H1 (cell line): Measurements from ENCODE around the gene RPE. TPM values are rescaled to one million over a fixed set of nuclear protein-coding genes. Genes with fewer than 3 reads are reported as not detected.

Source experiments
- CTCF ChIA-PET: fragments of 300-600 bp; sonication (Branson Sonifier 250); formaldehyde crosslinking; loops from one replicate; lab custom pipeline; 2021; ENCODE audit not compliant: partially characterized antibody; lab: Charles Lee
- POLR2A ChIA-PET: fragments of 300-600 bp; sonication (Branson Sonifier 250); formaldehyde crosslinking; loops from one replicate; lab custom pipeline; 2021; ENCODE audit warnings: inconsistent platforms; ENCODE audit not compliant: partially characterized antibody; lab: Charles Lee
- DNase-seq, 2 experiments: peaks; one replicate each; pipeline versions ENCODE4 v3.0.0 to v3.0.0-alpha.2; 2010 to 2022; ENCODE audit warnings: low spot score in 2 of 2, low read depth in 1 of 2, mixed read lengths in 1 of 2
- FAIRE-seq: peaks from 2 replicates; lab custom pipeline; 2011; peaks lifted over from hg19 to GRCh38; lab: Jason Lieb, UNC
- H2AFZ ChIP-seq: 2 replicates; pipeline ENCODE4 v1.8.1; 2012; ENCODE audit warnings: low read length, inconsistent platforms
- H2AK5ac ChIP-seq: 2 replicates; pipeline ENCODE4 v1.6.1; 2013; ENCODE audit warnings: low read depth, low read length
- H2BK120ac ChIP-seq: replicated peaks from 2 replicates; pipeline ENCODE3; 2013; ENCODE audit warnings: low read depth, low read length, inconsistent platforms
- H2BK12ac ChIP-seq: 2 replicates; pipeline ENCODE4 v1.6.1; 2013; ENCODE audit warnings: low read depth, low read length
- H2BK15ac ChIP-seq: 2 replicates; pipeline ENCODE4 v1.6.1; 2013; ENCODE audit warnings: low read length
- H2BK20ac ChIP-seq: 2 replicates; pipeline ENCODE4 v1.6.1; 2013; ENCODE audit warnings: low read length
- H2BK5ac ChIP-seq: 2 replicates; pipeline ENCODE4 v1.6.1; 2013; ENCODE audit warnings: low read depth, low read length
- H3K14ac ChIP-seq: 2 replicates; pipeline ENCODE4 v1.6.1; 2013; ENCODE audit warnings: inconsistent platforms; ENCODE audit not compliant: insufficient read length
- H3K18ac ChIP-seq: 2 replicates; pipeline ENCODE4 v1.6.1; 2013; ENCODE audit warnings: low read length; ENCODE audit errors: extremely low read depth
- H3K23ac ChIP-seq: 2 replicates; pipeline ENCODE4 v1.6.1; 2013; ENCODE audit warnings: inconsistent platforms; ENCODE audit not compliant: insufficient read length
- H3K23me2 ChIP-seq: 2 replicates; pipeline ENCODE4 v1.6.1; 2013; ENCODE audit warnings: low read depth, low read length
- H3K27ac ChIP-seq: 2 replicates; pipeline ENCODE4 v1.6.1; 2011; ENCODE audit warnings: low read depth, low read length, inconsistent platforms
- H3K27me3 ChIP-seq, 4 experiments: replicated peaks in 1 of 4; 1 replicate in 1 of 4; 2 replicates in 3 of 4; pipeline versions ENCODE4 v1.6.1 to v1.8.1; 2011 to 2013; ENCODE audit warnings: low read length in 3 of 4, mild to moderate bottlenecking in 3 of 4, inconsistent platforms in 2 of 4, mixed read lengths in 2 of 4, moderate library complexity in 1 of 4; ENCODE audit not compliant: control insufficient read depth in 3 of 4, insufficient read depth in 3 of 4; ENCODE audit errors: extremely low read depth in 1 of 4
- H3K36me3 ChIP-seq, 4 experiments: 2 replicates each; pipeline versions ENCODE4 v1.6.1 to v1.8.1; 2011 to 2013; ENCODE audit warnings: mild to moderate bottlenecking in 4 of 4, low read length in 3 of 4, moderate library complexity in 2 of 4, control low read depth in 1 of 4, inconsistent platforms in 1 of 4; ENCODE audit not compliant: insufficient read depth in 4 of 4, control insufficient read depth in 2 of 4
- H3K4ac ChIP-seq: replicated peaks from 2 replicates; pipeline ENCODE3; 2013; ENCODE audit warnings: low read length, low read depth, mixed read lengths, inconsistent platforms; ENCODE audit not compliant: insufficient read length
- H3K4me1 ChIP-seq, 4 experiments: replicated peaks in 1 of 4; 1 replicate in 1 of 4; 2 replicates in 3 of 4; pipeline versions ENCODE4 v1.6.1 to v1.8.1; 2011 to 2013; ENCODE audit warnings: low read length in 3 of 4, inconsistent platforms in 2 of 4, mixed read lengths in 1 of 4; ENCODE audit not compliant: insufficient read depth in 4 of 4, control insufficient read depth in 3 of 4
- H3K4me2 ChIP-seq, 2 experiments: 2 replicates each; pipeline versions ENCODE4 v1.6.1 to v1.8.1; 2011 to 2013; ENCODE audit warnings: low read depth in 2 of 2, low read length in 2 of 2, control low read depth in 1 of 2, inconsistent platforms in 1 of 2, mild to moderate bottlenecking in 1 of 2; ENCODE audit not compliant: insufficient read depth in 1 of 2
- H3K4me3 ChIP-seq, 4 experiments: fragments of 200-600, 300-600 bp in 1 of 4; sonication (generic), shearing (Covaris generic), sonication (Bioruptor Twin) in 1 of 4; 2 replicates each; pipeline versions ENCODE4 v1.5.1 to v1.8.1; 2011 to 2016; ENCODE audit warnings: low read length in 4 of 4, low read depth in 3 of 4, control low read depth in 2 of 4, inconsistent platforms in 2 of 4, mild to moderate bottlenecking in 2 of 4, mixed read lengths in 1 of 4, moderate library complexity in 1 of 4; ENCODE audit not compliant: insufficient read depth in 2 of 4; ENCODE audit errors: extremely low read depth in 1 of 4
- H3K56ac ChIP-seq: replicated peaks from 2 replicates; pipeline ENCODE3; 2013; ENCODE audit warnings: low read depth, mild to moderate bottlenecking, mixed read lengths, low read length, inconsistent platforms; ENCODE audit not compliant: insufficient read length
- H3K79me1 ChIP-seq: 2 replicates; pipeline ENCODE4 v1.6.1; 2013; ENCODE audit warnings: low read depth, low read length, control low read depth
- H3K79me2 ChIP-seq, 2 experiments: 2 replicates each; pipeline versions ENCODE4 v1.6.1 to v1.8.1; 2012 to 2013; ENCODE audit warnings: low read length in 2 of 2, mild to moderate bottlenecking in 2 of 2, inconsistent platforms in 1 of 2; ENCODE audit not compliant: insufficient read depth in 2 of 2, control insufficient read depth in 1 of 2
- H3K9ac ChIP-seq, 4 experiments: replicated peaks in 1 of 4; 1 replicate in 1 of 4; 2 replicates in 3 of 4; pipeline versions ENCODE4 v1.6.1 to v1.8.1; 2011 to 2013; ENCODE audit warnings: low read depth in 3 of 4, low read length in 3 of 4, control low read depth in 2 of 4, mild to moderate bottlenecking in 2 of 4, moderate library complexity in 2 of 4, inconsistent platforms in 1 of 4; ENCODE audit errors: extremely low read depth in 1 of 4
- H3K9me3 ChIP-seq, 2 experiments: 2 replicates each; pipeline versions ENCODE4 v1.6.1 to v1.8.1; 2012 to 2013; ENCODE audit warnings: mild to moderate bottlenecking in 2 of 2, moderate library complexity in 2 of 2, control low read depth in 1 of 2, inconsistent platforms in 1 of 2, low read depth in 1 of 2, low read length in 1 of 2, mixed read lengths in 1 of 2; ENCODE audit not compliant: insufficient read depth in 2 of 2
- H4K20me1 ChIP-seq, 2 experiments: replicated peaks in 1 of 2; 2 replicates each; pipeline versions ENCODE3 to v1.8.1; 2011 to 2013; ENCODE audit warnings: inconsistent platforms in 2 of 2, low read length in 2 of 2, mild to moderate bottlenecking in 1 of 2; ENCODE audit not compliant: insufficient read depth in 2 of 2, control insufficient read depth in 1 of 2
- H4K5ac ChIP-seq: 2 replicates; pipeline ENCODE4 v1.6.1; 2013; ENCODE audit warnings: low read length, low read depth, mixed read lengths, inconsistent platforms; ENCODE audit not compliant: insufficient read length
- H4K8ac ChIP-seq: 2 replicates; pipeline ENCODE4 v1.8.0; 2013; ENCODE audit warnings: mild to moderate bottlenecking, moderate library complexity, low read length, inconsistent platforms; ENCODE audit not compliant: insufficient read depth; ENCODE audit errors: extremely low read depth
- H4K91ac ChIP-seq: replicated peaks from 2 replicates; pipeline ENCODE3; 2013; ENCODE audit warnings: low read length, mixed read lengths, inconsistent platforms; ENCODE audit not compliant: insufficient read length
- ATF3 ChIP-seq: IDR thresholded peaks from 2 replicates; pipeline ENCODE4 v1.6.1; 2011; ENCODE audit warnings: low read depth, mild to moderate bottlenecking, low read length; ENCODE audit not compliant: insufficient read depth
- GABPA ChIP-seq: IDR thresholded peaks from 2 replicates; pipeline ENCODE4 v1.6.1; 2011; ENCODE audit warnings: mild to moderate bottlenecking, low read length, moderate library complexity, borderline replicate concordance; ENCODE audit not compliant: insufficient read depth
- SIX5 ChIP-seq: IDR thresholded peaks from 2 replicates; pipeline ENCODE4 v1.6.1; 2011; ENCODE audit warnings: mild to moderate bottlenecking, low read depth, low read length
- TCF12 ChIP-seq: IDR thresholded peaks from 2 replicates; pipeline ENCODE4 v1.6.1; 2011; ENCODE audit warnings: low read depth, mild to moderate bottlenecking, low read length
- WGBS, 2 experiments: shearing (Covaris generic) in 1 of 2; methylation state at CpG; one replicate each; pipeline versions ENCODE4 v1.1.6 to v1.1.7; 2013 to 2015; ENCODE audit warnings: low lambda C conversion rate in 2 of 2, mixed read lengths in 2 of 2, inconsistent platforms in 1 of 2, low coverage in 1 of 2, missing lambda C conversion rate in 1 of 2; ENCODE audit not compliant: insufficient replicate concordance in 2 of 2, insufficient coverage in 1 of 2, insufficient read length in 1 of 2; ENCODE audit errors: extremely low coverage in 1 of 2, missing lambda C conversion rate in 1 of 2; 5-methylcytosine and 5-hydroxymethylcytosine counted together
- polyA plus RNA-seq, 7 experiments: library from polyadenylated mRNA; depleted of rRNA in 3 of 7; stranded (reverse) in 5 of 7; unstranded in 2 of 7; fragments of >200 nt in 5 of 7; fragments of 200-250 nt in 2 of 7; gene quantifications; 1 replicate in 5 of 7; 2 replicates in 1 of 7; 4 replicates in 1 of 7; pipeline versions ENCODE4 v1.2.1 to v1.2.3, GENCODE V29; 2011 to 2013; ENCODE audit warnings: missing spikeins in 2 of 7, mixed read lengths in 2 of 7
- total RNA-seq: library from RNA; stranded (reverse); fragmentation: NEBNext Ultra II Directional; extraction: Animal tissue kit (Norgen Biotek cat#: 25700); gene quantifications from 2 replicates; pipeline ENCODE4 v1.2.1, GENCODE V29; 2021

The RPE gene
- total and polyA plus RNA-seq, 2 of the 8 experiments (the other 6 are each of a cell fraction or from before 2014, with no cell fraction given): 77.8 to 102 TPM

GRCh38 chr2:209970711-209971110 lies 31.7 kb upstream of the RPE start:
- Histone ChIP-seq H3K18ac (no peak overlapping the region), H3K23ac (no peak overlapping the region), H4K20me1 (no peaks in the 10 kb centered on the region), H3K4ac (no peak overlapping the region), H3K14ac (no peak overlapping the region), H2AK5ac (no peak overlapping the region), H3K4me1 (no peaks in the 10 kb centered on the region), H3K56ac (no peak overlapping the region), H3K27ac (no peak overlapping the region), H4K5ac (no peak overlapping the region), H3K9me3 (no peaks in the 10 kb centered on the region), H3K9ac (no peak overlapping the region), H2BK20ac (no peak overlapping the region), H3K36me3 (no peaks in the 10 kb centered on the region), H3K27me3 (no peaks in the 10 kb centered on the region), H2BK15ac (no peak overlapping the region), H4K91ac (no peak overlapping the region), H3K4me3 (no peak overlapping the region), H4K8ac (no peak overlapping the region), H2AFZ (no peak overlapping the region), H2BK5ac (no peak overlapping the region), H2BK120ac (no peak overlapping the region), H3K4me2 (no peak overlapping the region), H3K79me1 (no peaks in the 10 kb centered on the region), H3K23me2 (no peaks in the 10 kb centered on the region; the same call in 1 of the 2 replicates), H3K79me2 (no peaks in the 10 kb centered on the region), H2BK12ac (no peak overlapping the region)
- no peak for FAIRE-seq
- ChIA-PET CTCF (interaction anchor here (0.6 to 1.3 kb wide), 4 partner anchors 10 to 601 kb away, joined by 3 to 5 read pairs (median 4); no protein-coding TSS in a partner anchor), POLR2A (no interaction called here)
- WGBS, 2 experiments: 89% methylated on average over 4 of the region's 4 CpGs; no CpG with 5 or more reads in 1 of the 2 experiments
- DNase-seq: no peak
- TF ChIP-seq ATF3 (no peak), GABPA (no peak), SIX5 (no peak), TCF12 (no peak)
